K562 (cell line): ENCODE results near the gene C1orf105. TPM values are rescaled to one million over a fixed set of nuclear protein-coding genes. Genes with fewer than 3 reads are reported as not detected.

Experiments
- AFF1 ChIP-seq, 2 experiments: fragments of 450-650 bp; IDR thresholded peaks; 2 replicates each; pipeline ENCODE4 v1.6.1; 2018; ENCODE audit warnings: mild to moderate bottlenecking in 2 of 2, low read depth in 1 of 2; ENCODE audit not compliant: partially characterized antibody in 2 of 2
- CC2D1A ChIP-seq: fragments of 450-650 bp; IDR thresholded peaks from 2 replicates; pipeline ENCODE4 v1.6.1; 2017; ENCODE audit warnings: mild to moderate bottlenecking
- CEBPB ChIP-seq: fragments of 450-650 bp; IDR thresholded peaks from 2 replicates; pipeline ENCODE4 v1.6.1; 2016; ENCODE audit warnings: missing genetic modification characterization, missing compliant biosample characterization
- MAFG ChIP-seq: fragments of 450-650 bp; conservative IDR thresholded peaks from 2 replicates; pipeline ENCODE4 v1.6.1; 2016; ENCODE audit warnings: missing genetic modification characterization, missing compliant biosample characterization
- STAG1 ChIP-seq: sonication (generic); formaldehyde crosslinking; IDR thresholded peaks from 2 replicates; pipeline ENCODE4 v1.5.0; 2020; ENCODE audit warnings: missing genetic modification reagents, borderline replicate concordance
- TCF15 ChIP-seq: fragments of 250-450 bp; sonication (Bioruptor Pico); IDR thresholded peaks from 2 replicates; pipeline ENCODE4 v1.8.0; 2022; ENCODE audit warnings: moderate library complexity, mild to moderate bottlenecking, inconsistent platforms
- ZBED1 ChIP-seq: IDR thresholded peaks from 2 replicates; pipeline ENCODE4 v1.6.1; 2014
- ZZZ3 ChIP-seq: fragments of 450-650 bp; IDR thresholded peaks from 2 replicates; pipeline ENCODE4 v1.6.1; 2016; ENCODE audit warnings: antibody characterized with exemption, mild to moderate bottlenecking, moderate library complexity
- polyA plus RNA-seq, 8 experiments: library from polyadenylated mRNA; depleted of rRNA in 4 of 8; stranded (reverse) in 5 of 8; unstranded in 3 of 8; fragments of >200 nt; fragmentation: Nextera tagmentation in 2 of 8; fragmentation: Illumina TruSeq in 1 of 8; extraction: Ambion mirVana in 2 of 8; extraction: Trizol in 1 of 8; gene quantifications; 2 replicates each; pipeline versions ENCODE4 v1.2.1 to v1.2.3, GENCODE V29; 2011 to 2014; ENCODE audit warnings: inconsistent platforms in 1 of 8, missing spikeins in 1 of 8
- total RNA-seq, 7 experiments: library from RNA; depleted of rRNA in 6 of 7; stranded (reverse); fragments of >200 nt in 6 of 7; fragmentation: Illumina TruSeq in 2 of 7; extraction: Trizol in 2 of 7; gene quantifications; 2 replicates each; pipeline versions ENCODE4 v1.2.1 to v1.2.3, GENCODE V29; 2011 to 2021; ENCODE audit warnings: low replicate concordance in 1 of 7
- TF ChIP-seq, protein P1 (sequence below), 2 experiments: fragments of 450-650 bp in 1 of 2; IDR thresholded peaks; 2 replicates each; pipeline ENCODE4 v1.6.1; 2011 to 2017; ENCODE audit warnings: low read depth in 2 of 2, antibody characterized with exemption in 1 of 2, borderline replicate concordance in 1 of 2, low read length in 1 of 2, mild to moderate bottlenecking in 1 of 2, mixed read lengths in 1 of 2; ENCODE audit not compliant: control insufficient read depth in 1 of 2

C1orf105 gene
- total and polyA plus RNA-seq, 9 of the 15 experiments (the other 6 are each of a cell fraction or from before 2014, with no cell fraction given): 0.08 TPM; not detected in 8

- TF ChIP-seq AFF1 (IDR thresholded peaks at IDR 0.05; ENCODE audit: low read depth in 1 of 2, partially characterized antibody in 2 of 2) (no peak), MAFG (tag) (peak; percentile 66), TCF15 (CRISPR knock-in tag) (no peak), CC2D1A (no peak), CEBPB (no peak), ZZZ3 (no peak), ZBED1 (no peak), STAG1 (CRISPR knock-in tag) (no peak)
- TF ChIP-seq, protein P1, sequence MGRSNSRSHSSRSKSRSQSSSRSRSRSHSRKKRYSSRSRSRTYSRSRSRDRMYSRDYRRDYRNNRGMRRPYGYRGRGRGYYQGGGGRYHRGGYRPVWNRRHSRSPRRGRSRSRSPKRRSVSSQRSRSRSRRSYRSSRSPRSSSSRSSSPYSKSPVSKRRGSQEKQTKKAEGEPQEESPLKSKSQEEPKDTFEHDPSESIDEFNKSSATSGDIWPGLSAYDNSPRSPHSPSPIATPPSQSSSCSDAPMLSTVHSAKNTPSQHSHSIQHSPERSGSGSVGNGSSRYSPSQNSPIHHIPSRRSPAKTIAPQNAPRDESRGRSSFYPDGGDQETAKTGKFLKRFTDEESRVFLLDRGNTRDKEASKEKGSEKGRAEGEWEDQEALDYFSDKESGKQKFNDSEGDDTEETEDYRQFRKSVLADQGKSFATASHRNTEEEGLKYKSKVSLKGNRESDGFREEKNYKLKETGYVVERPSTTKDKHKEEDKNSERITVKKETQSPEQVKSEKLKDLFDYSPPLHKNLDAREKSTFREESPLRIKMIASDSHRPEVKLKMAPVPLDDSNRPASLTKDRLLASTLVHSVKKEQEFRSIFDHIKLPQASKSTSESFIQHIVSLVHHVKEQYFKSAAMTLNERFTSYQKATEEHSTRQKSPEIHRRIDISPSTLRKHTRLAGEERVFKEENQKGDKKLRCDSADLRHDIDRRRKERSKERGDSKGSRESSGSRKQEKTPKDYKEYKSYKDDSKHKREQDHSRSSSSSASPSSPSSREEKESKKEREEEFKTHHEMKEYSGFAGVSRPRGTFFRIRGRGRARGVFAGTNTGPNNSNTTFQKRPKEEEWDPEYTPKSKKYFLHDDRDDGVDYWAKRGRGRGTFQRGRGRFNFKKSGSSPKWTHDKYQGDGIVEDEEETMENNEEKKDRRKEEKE (IDR thresholded peaks at IDR 0.05; ENCODE audit: borderline replicate concordance in 1 of 2, control insufficient read depth in 1 of 2, low read depth in 2 of 2, low read length in 1 of 2): no peak
These were observed 26.2 kb upstream of the C1orf105 start (continued) for GRCh38 chr1:172394141-172394751.
